ENCODE measurements around the gene ATP5MC3. TPM values are rescaled to one million over a fixed set of nuclear protein-coding genes. Genes with fewer than 3 reads are reported as not detected.

The ATP5MC3 gene
- total and polyA plus RNA-seq, 2 experiments from 2014 or later = 185 to 557 TPM

GRCh38 chr2:175143678-175144077 lies 37.8 kb downstream of the ATP5MC3 start:
- no peak overlapping the region for H3K4me2 ChIP-seq
- peaks cover under 1% of the 10 kb centered on the region; the same call in 1 of the 2 replicates for H3K4me1 ChIP-seq (ENCODE audit: insufficient read depth)
- ATAC-seq (no peak), DNase-seq (ENCODE audit: low spot score) (no peak)
- Mint-ChIP-seq H3K27me3 (ENCODE audit: insufficient read depth, low read depth, poor library complexity) (no peaks in the 10 kb centered on the region), H3K36me3 (ENCODE audit: low read depth) (peaks cover 17% of the 10 kb centered on the region; the same call in 2 of the 3 replicates), H3K27ac (no peak overlapping the region), H3K4me1 (peaks cover 3% of the 10 kb centered on the region; the same call in 2 of the 3 replicates), H3K9me3 (no peaks in the 10 kb centered on the region), H3K4me3 (no peak overlapping the region)
- H3F3A ChIP-seq (replicated peaks; ENCODE audit: low read depth) = no peaks in the 10 kb centered on the region
- no peak overlapping the region for H3K4me3 ChIP-seq
- H3K36me3 ChIP-seq (ENCODE audit: insufficient read depth) = no peaks in the 10 kb centered on the region
- H3K27ac ChIP-seq (ENCODE audit: low read depth) = no peak overlapping the region
- H3K27me3 ChIP-seq (ENCODE audit: insufficient read depth) = no peaks in the 10 kb centered on the region
- TF ChIP-seq EZH2 (IDR thresholded peaks at IDR 0.05; ENCODE audit: low read depth, unreplicated experiment) (no peak), POLR2AphosphoS5 (IDR thresholded peaks at IDR 0.05; ENCODE audit: low read depth) (no peak), JUNB (IDR thresholded peaks at IDR 0.05; ENCODE audit: unreplicated experiment) (no peak), NANOG (IDR thresholded peaks at IDR 0.05; ENCODE audit: borderline replicate concordance) (no peak), EZH2phosphoT487 (IDR thresholded peaks at IDR 0.05; ENCODE audit: unreplicated experiment) (no peak), ZNF462 (CRISPR knock-in tag; IDR thresholded peaks at IDR 0.05) (no peak), CTCF (conservative IDR thresholded peaks at IDR 0.05; ENCODE audit: low read depth in 2 of 2) (no peak), REST (IDR thresholded peaks at IDR 0.05; ENCODE audit: unreplicated experiment) (no peak), ZNF331 (CRISPR knock-in tag; IDR thresholded peaks at IDR 0.05; ENCODE audit: low read depth) (no peak)
- TF ChIP-seq, protein P1, sequence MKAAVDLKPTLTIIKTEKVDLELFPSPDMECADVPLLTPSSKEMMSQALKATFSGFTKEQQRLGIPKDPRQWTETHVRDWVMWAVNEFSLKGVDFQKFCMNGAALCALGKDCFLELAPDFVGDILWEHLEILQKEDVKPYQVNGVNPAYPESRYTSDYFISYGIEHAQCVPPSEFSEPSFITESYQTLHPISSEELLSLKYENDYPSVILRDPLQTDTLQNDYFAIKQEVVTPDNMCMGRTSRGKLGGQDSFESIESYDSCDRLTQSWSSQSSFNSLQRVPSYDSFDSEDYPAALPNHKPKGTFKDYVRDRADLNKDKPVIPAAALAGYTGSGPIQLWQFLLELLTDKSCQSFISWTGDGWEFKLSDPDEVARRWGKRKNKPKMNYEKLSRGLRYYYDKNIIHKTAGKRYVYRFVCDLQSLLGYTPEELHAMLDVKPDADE (IDR thresholded peaks at IDR 0.05) = no peak
- H4K20me1 ChIP-seq (replicated peaks; ENCODE audit: insufficient read depth) = peaks cover 32% of the 10 kb centered on the region
- peaks cover 96% of the 10 kb centered on the region for H3K79me2 ChIP-seq (replicated peaks; ENCODE audit: insufficient read depth)
- no peak overlapping the region for H2AFZ ChIP-seq
- no peaks in the 10 kb centered on the region for H3K9me2 ChIP-seq (ENCODE audit: insufficient read depth)

All from GM23338 (cell line).